K562 (cell line): ENCODE results near the gene ABCA4. TPM values are rescaled to one million over a fixed set of nuclear protein-coding genes. Genes with fewer than 3 reads are reported as not detected.

Experiments
- CHD4 ChIP-seq: fragments of 200-600 bp; sonication (generic); IDR thresholded peaks from 3 replicates; pipeline ENCODE4 v1.6.1; 2012; ENCODE audit warnings: low read depth, mild to moderate bottlenecking, mixed read lengths, low read length, inconsistent platforms; ENCODE audit not compliant: insufficient read depth, insufficient replicate concordance, poor library complexity, severe bottlenecking
- FOSL1 ChIP-seq: fragments of 200-800 bp; sonication (Bioruptor generic); conservative IDR thresholded peaks from 2 replicates; pipeline ENCODE4 v1.6.1; 2016; ENCODE audit warnings: missing genetic modification characterization, missing compliant biosample characterization
- GABPB2 ChIP-seq: fragments of 250-450 bp; sonication (Bioruptor Pico); conservative IDR thresholded peaks from 2 replicates; pipeline ENCODE4 v1.5.1; 2021; ENCODE audit warnings: mild to moderate bottlenecking
- HSF4 ChIP-seq: fragments of 250-450 bp; sonication (Bioruptor Pico); IDR thresholded peaks from 2 replicates; pipeline ENCODE4 v2.1.2; 2022; ENCODE audit warnings: mild to moderate bottlenecking, moderate library complexity, borderline replicate concordance
- KAT7 ChIP-seq: sonication (generic); formaldehyde crosslinking; IDR thresholded peaks from 2 replicates; pipeline ENCODE4 v1.8.0; 2022; ENCODE audit warnings: missing genetic modification reagents, mild to moderate bottlenecking, borderline replicate concordance
- MCM3 ChIP-seq: fragments of 450-650 bp; IDR thresholded peaks from 2 replicates; pipeline ENCODE4 v1.6.1; 2016
- PHB ChIP-seq: fragments of 250-450 bp; sonication (Bioruptor Pico); IDR thresholded peaks from 2 replicates; pipeline ENCODE4 v1.5.0; 2021
- PRPF4 ChIP-seq: fragments of 200-400 bp; formaldehyde crosslinking; IDR thresholded peaks from one replicate; pipeline ENCODE4 v1.6.1; 2017; ENCODE audit warnings: low read length, low read depth, mild to moderate bottlenecking; ENCODE audit not compliant: insufficient read depth, poor library complexity, severe bottlenecking
- PTBP1 ChIP-seq: fragments of 200-400 bp; formaldehyde crosslinking; IDR thresholded peaks from 2 replicates; pipeline ENCODE4 v1.6.1; 2017; ENCODE audit warnings: low read depth, low read length
- PTTG1 ChIP-seq: fragments of 450-650 bp; IDR thresholded peaks from 2 replicates; pipeline ENCODE4 v1.6.1; 2016; ENCODE audit warnings: low read depth, mild to moderate bottlenecking, missing genetic modification characterization, missing compliant biosample characterization
- RB1 ChIP-seq: fragments of 450-650 bp; IDR thresholded peaks from 2 replicates; pipeline ENCODE4 v1.6.1; 2017; ENCODE audit warnings: low read depth, mild to moderate bottlenecking
- TCF7L2 ChIP-seq: fragments of 150-350 bp; IDR thresholded peaks from 2 replicates; pipeline ENCODE4 v1.6.1; 2016; ENCODE audit warnings: low read depth, mild to moderate bottlenecking, low read length, moderate library complexity
- TCFL5 ChIP-seq: fragments of 250-450 bp; sonication (Bioruptor Pico); conservative IDR thresholded peaks from 2 replicates; pipeline ENCODE4 v1.6.1; 2021; ENCODE audit warnings: mild to moderate bottlenecking, moderate library complexity, matching md5 sums
- WHSC1 ChIP-seq: IDR thresholded peaks from one replicate; pipeline ENCODE4 v1.6.1; 2012; ENCODE audit warnings: low read length, control low read depth, inconsistent platforms
- ZNF124 ChIP-seq: sonication (generic); formaldehyde crosslinking; IDR thresholded peaks from 2 replicates; pipeline ENCODE4 v1.8.1; 2022; ENCODE audit warnings: missing genetic modification reagents
- ZNF644 ChIP-seq: fragments of 200-800 bp; sonication (Bioruptor generic); IDR thresholded peaks from 2 replicates; pipeline ENCODE4 v1.6.1; 2016; ENCODE audit warnings: low read depth, missing genetic modification characterization, missing compliant biosample characterization
- polyA plus RNA-seq, 8 experiments: library from polyadenylated mRNA; depleted of rRNA in 4 of 8; stranded (reverse) in 5 of 8; unstranded in 3 of 8; fragments of >200 nt; fragmentation: Nextera tagmentation in 2 of 8; fragmentation: Illumina TruSeq in 1 of 8; extraction: Ambion mirVana in 2 of 8; extraction: Trizol in 1 of 8; gene quantifications; 2 replicates each; pipeline versions ENCODE4 v1.2.1 to v1.2.3, GENCODE V29; 2011 to 2014; ENCODE audit warnings: inconsistent platforms in 1 of 8, missing spikeins in 1 of 8
- total RNA-seq, 7 experiments: library from RNA; depleted of rRNA in 6 of 7; stranded (reverse); fragments of >200 nt in 6 of 7; fragmentation: Illumina TruSeq in 2 of 7; extraction: Trizol in 2 of 7; gene quantifications; 2 replicates each; pipeline versions ENCODE4 v1.2.1 to v1.2.3, GENCODE V29; 2011 to 2021; ENCODE audit warnings: low replicate concordance in 1 of 7
- TF ChIP-seq, protein P1 (sequence below): fragments of 450-650 bp; formaldehyde crosslinking; IDR thresholded peaks from 2 replicates; pipeline ENCODE4 v1.4.0; 2022; ENCODE audit warnings: missing genetic modification characterization
- TF ChIP-seq, protein P2 (sequence below), 3 experiments: IDR thresholded peaks in 2 of 3; conservative IDR thresholded peaks in 1 of 3; 2 replicates each; pipeline ENCODE4 v1.5.1; 2011 to 2012; ENCODE audit warnings: low read length in 3 of 3, mild to moderate bottlenecking in 3 of 3, control low read depth in 2 of 3, improper control_type of control experiment in 1 of 3, inconsistent platforms in 1 of 3, low read depth in 1 of 3, mixed read lengths in 1 of 3, moderate library complexity in 1 of 3; ENCODE audit not compliant: insufficient read depth in 2 of 3
- TF ChIP-seq, protein P3 (sequence below): fragments of 250-450 bp; sonication (Bioruptor Pico); IDR thresholded peaks from 2 replicates; pipeline ENCODE4 v1.8.0; 2022; ENCODE audit warnings: moderate library complexity, mild to moderate bottlenecking, inconsistent platforms
- TF ChIP-seq, protein P4 (sequence below): fragments of 450-650 bp; IDR thresholded peaks from 2 replicates; pipeline ENCODE4 v1.6.1; 2017; ENCODE audit warnings: mild to moderate bottlenecking, moderate library complexity

Gene ABCA4
- total and polyA plus RNA-seq, 9 of the 15 experiments (the other 6 are each of a cell fraction or from before 2014, with no cell fraction given), result 0.01 to 0.04 TPM; not detected in 7

DNA sequence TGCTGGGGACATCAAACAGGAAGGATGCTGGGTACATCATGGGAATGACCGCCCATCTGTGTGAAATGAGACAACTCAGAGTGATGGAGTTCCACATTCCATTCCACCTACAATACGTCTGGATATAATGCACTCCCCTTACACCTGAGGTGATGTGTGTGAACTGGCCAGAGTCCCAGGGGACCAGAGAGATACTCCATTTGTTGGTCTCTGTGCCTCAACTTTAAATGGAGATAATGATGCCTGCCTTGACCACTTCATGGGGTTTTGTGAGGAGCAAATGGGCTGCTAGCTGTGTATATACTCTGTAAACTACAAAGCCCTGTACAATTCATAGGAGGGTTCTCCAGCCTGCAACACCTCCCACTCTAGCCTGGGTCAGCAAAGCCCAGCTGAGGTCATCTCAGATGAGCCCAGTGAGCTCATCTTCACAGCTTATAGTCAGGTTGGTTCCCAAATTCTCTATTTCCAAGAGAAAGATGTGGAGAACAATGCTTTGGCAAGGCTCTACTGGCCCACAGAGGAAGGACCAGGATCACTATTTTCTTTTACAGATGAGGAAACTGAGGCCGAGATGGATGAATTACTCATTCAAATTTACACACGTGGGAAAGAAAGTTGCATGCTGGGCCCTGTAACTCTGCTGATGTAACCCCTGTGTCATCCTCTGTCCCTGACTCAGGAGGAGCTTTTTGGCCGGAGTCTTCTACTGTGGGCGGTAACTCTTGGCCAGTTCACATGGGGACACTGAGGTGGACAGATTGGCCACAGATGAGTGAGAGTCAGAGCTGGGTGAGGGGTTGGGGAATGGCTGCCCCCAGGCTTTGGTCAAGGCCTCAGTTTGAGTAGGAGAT lies 106.1 kb downstream of the ABCA4 start (continued):
- no peak for TF ChIP-seq PRPF4
- TF ChIP-seq, protein P1, sequence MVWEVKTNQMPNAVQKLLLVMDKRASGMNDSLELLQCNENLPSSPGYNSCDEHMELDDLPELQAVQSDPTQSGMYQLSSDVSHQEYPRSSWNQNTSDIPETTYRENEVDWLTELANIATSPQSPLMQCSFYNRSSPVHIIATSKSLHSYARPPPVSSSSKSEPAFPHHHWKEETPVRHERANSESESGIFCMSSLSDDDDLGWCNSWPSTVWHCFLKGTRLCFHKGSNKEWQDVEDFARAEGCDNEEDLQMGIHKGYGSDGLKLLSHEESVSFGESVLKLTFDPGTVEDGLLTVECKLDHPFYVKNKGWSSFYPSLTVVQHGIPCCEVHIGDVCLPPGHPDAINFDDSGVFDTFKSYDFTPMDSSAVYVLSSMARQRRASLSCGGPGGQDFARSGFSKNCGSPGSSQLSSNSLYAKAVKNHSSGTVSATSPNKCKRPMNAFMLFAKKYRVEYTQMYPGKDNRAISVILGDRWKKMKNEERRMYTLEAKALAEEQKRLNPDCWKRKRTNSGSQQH (CRISPR knock-in tag), result peak; percentile 91
- TF ChIP-seq KAT7, result no peak
- no peak for TF ChIP-seq HSF4
- no peak for TF ChIP-seq WHSC1
- TF ChIP-seq PTBP1, result no peak
- TF ChIP-seq RB1, result no peak
- TF ChIP-seq, protein P2, sequence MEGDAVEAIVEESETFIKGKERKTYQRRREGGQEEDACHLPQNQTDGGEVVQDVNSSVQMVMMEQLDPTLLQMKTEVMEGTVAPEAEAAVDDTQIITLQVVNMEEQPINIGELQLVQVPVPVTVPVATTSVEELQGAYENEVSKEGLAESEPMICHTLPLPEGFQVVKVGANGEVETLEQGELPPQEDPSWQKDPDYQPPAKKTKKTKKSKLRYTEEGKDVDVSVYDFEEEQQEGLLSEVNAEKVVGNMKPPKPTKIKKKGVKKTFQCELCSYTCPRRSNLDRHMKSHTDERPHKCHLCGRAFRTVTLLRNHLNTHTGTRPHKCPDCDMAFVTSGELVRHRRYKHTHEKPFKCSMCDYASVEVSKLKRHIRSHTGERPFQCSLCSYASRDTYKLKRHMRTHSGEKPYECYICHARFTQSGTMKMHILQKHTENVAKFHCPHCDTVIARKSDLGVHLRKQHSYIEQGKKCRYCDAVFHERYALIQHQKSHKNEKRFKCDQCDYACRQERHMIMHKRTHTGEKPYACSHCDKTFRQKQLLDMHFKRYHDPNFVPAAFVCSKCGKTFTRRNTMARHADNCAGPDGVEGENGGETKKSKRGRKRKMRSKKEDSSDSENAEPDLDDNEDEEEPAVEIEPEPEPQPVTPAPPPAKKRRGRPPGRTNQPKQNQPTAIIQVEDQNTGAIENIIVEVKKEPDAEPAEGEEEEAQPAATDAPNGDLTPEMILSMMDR (IDR thresholded peaks at IDR 0.05 in 2 of 3, conservative IDR thresholded peaks at IDR 0.05 in 1 of 3; ENCODE audit: insufficient read depth in 2 of 3, low read depth in 1 of 3, low read length in 3 of 3), result no peak
- TF ChIP-seq, protein P3, sequence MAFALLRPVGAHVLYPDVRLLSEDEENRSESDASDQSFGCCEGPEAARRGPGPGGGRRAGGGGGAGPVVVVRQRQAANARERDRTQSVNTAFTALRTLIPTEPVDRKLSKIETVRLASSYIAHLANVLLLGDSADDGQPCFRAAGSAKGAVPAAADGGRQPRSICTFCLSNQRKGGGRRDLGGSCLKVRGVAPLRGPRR (CRISPR knock-in tag), result no peak
- TF ChIP-seq, protein P4, sequence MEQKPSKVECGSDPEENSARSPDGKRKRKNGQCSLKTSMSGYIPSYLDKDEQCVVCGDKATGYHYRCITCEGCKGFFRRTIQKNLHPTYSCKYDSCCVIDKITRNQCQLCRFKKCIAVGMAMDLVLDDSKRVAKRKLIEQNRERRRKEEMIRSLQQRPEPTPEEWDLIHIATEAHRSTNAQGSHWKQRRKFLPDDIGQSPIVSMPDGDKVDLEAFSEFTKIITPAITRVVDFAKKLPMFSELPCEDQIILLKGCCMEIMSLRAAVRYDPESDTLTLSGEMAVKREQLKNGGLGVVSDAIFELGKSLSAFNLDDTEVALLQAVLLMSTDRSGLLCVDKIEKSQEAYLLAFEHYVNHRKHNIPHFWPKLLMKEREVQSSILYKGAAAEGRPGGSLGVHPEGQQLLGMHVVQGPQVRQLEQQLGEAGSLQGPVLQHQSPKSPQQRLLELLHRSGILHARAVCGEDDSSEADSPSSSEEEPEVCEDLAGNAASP, result peak; percentile 95
- TF ChIP-seq FOSL1 (tag), result peak; percentile 93
- TF ChIP-seq TCFL5 (CRISPR knock-in tag), result no peak
- no peak for TF ChIP-seq MCM3
- TF ChIP-seq GABPB2, result 0 out of 2 replicates have a peak, but pooled peaks have one; percentile 4
- peak; percentile 33; the same call in 1 of the 2 replicates for TF ChIP-seq PTTG1 (tag)
- TF ChIP-seq ZNF124, result no peak
- TF ChIP-seq CHD4, result no peak
- no peak for TF ChIP-seq TCF7L2
- peak; percentile 73 for TF ChIP-seq ZNF644 (tag)
- no peak for TF ChIP-seq PHB (CRISPR knock-in tag)
